GM08714 (cell line): Measurements from ENCODE around the gene ADD1.

Source experiments
- H3K4me3 ChIP-seq: fragments of 200-500 bp; sonication (Bioruptor generic); 2 replicates; pipeline ENCODE4 v1.5.1; 2014; ENCODE audit warnings: mild to moderate bottlenecking, low read length, inconsistent platforms
- ZNF274 ChIP-seq: IDR thresholded peaks from 2 replicates; pipeline ENCODE4 v1.6.1; 2012; ENCODE audit warnings: mild to moderate bottlenecking, low read depth, low read length

ADD1 gene

GRCh38 chr4:2963966-2964471, 120.4 kb downstream of the ADD1 start:
- TF ChIP-seq ZNF274: no peak
- H3K4me3 ChIP-seq: peak overlapping the region; percentile 83

GRCh38 chr4:2964706-2965258, 121.1 kb downstream of the ADD1 start:
- H3K4me3 ChIP-seq: 0 out of 2 replicates have a peak overlapping the region, but pooled peaks have one; percentile 83
- no peak for TF ChIP-seq ZNF274

- TF ChIP-seq ZNF274: no peak
- H3K4me3 ChIP-seq: no peak overlapping the region
Measured at GRCh38 chr4:2965262-2965661, 121.6 kb downstream of the ADD1 start.

GRCh38 chr4:2968381-2968780, 124.7 kb downstream of the ADD1 start:
- no peak for TF ChIP-seq ZNF274

GRCh38 chr4:2971275-2971674, 127.6 kb downstream of the ADD1 start:
- TF ChIP-seq ZNF274: no peak
- no peak overlapping the region for H3K4me3 ChIP-seq

More at GRCh38 chr4:2968381-2968780, 124.7 kb downstream of the ADD1 start:
- H3K4me3 ChIP-seq: no peak overlapping the region

- no peak for TF ChIP-seq ZNF274
- H3K4me3 ChIP-seq: no peak overlapping the region
Measured at GRCh38 chr4:2977211-2978088, 133.8 kb downstream of the ADD1 start.
